ENCODE data around the gene HAUS3.

- TF ChIP-seq CTCF (IDR thresholded peaks at IDR 0.05; ENCODE audit: insufficient read depth, low read length, poor library complexity, severe bottlenecking) (no peak), EZH2phosphoT487 (conservative IDR thresholded peaks at IDR 0.05; ENCODE audit: low read length) (no peak)
Observed at GRCh38 chr4:2183394-2183793, 58.5 kb downstream of the HAUS3 start.
